Kidney epithelial cell (primary cell): Measurements from ENCODE around the gene BARHL1. TPM values are rescaled to one million over a fixed set of nuclear protein-coding genes. Genes with fewer than 3 reads are reported as not detected.

Experiments
- DNase-seq: peaks from one replicate; pipeline ENCODE4 v3.0.0-alpha.2; 2010; ENCODE audit warnings: low read depth
- H3K27me3 ChIP-seq: 2 replicates; pipeline ENCODE4 v1.6.0; 2011; ENCODE audit warnings: low read length; ENCODE audit not compliant: control insufficient read depth, insufficient read depth
- H3K36me3 ChIP-seq: 2 replicates; pipeline ENCODE4 v1.5.1; 2011; ENCODE audit warnings: low read length; ENCODE audit not compliant: control insufficient read depth, insufficient read depth
- H3K4me3 ChIP-seq: 2 replicates; pipeline ENCODE4 v1.5.1; 2011; ENCODE audit warnings: low read depth, mild to moderate bottlenecking, control low read depth, low read length
- total RNA-seq: library from RNA; depleted of rRNA; stranded (reverse); fragments of >200 nt; gene quantifications from 2 replicates; pipeline ENCODE4 v1.2.3, GENCODE V29; 2015
- TF ChIP-seq, protein P1 (sequence below): IDR thresholded peaks from 2 replicates; pipeline ENCODE4 v1.5.1; 2011; ENCODE audit warnings: mild to moderate bottlenecking, moderate library complexity, low read length, control low read depth, inconsistent platforms; ENCODE audit not compliant: insufficient read depth, poor library complexity, severe bottlenecking

The BARHL1 gene
- total RNA-seq, 1 donor from 2014 or later = not detected

- no peak overlapping the region for H3K4me3 ChIP-seq
- no peaks in the 10 kb centered on the region for H3K27me3 ChIP-seq
- H3K36me3 ChIP-seq = peaks cover 1% of the 10 kb centered on the region
- TF ChIP-seq, protein P1, sequence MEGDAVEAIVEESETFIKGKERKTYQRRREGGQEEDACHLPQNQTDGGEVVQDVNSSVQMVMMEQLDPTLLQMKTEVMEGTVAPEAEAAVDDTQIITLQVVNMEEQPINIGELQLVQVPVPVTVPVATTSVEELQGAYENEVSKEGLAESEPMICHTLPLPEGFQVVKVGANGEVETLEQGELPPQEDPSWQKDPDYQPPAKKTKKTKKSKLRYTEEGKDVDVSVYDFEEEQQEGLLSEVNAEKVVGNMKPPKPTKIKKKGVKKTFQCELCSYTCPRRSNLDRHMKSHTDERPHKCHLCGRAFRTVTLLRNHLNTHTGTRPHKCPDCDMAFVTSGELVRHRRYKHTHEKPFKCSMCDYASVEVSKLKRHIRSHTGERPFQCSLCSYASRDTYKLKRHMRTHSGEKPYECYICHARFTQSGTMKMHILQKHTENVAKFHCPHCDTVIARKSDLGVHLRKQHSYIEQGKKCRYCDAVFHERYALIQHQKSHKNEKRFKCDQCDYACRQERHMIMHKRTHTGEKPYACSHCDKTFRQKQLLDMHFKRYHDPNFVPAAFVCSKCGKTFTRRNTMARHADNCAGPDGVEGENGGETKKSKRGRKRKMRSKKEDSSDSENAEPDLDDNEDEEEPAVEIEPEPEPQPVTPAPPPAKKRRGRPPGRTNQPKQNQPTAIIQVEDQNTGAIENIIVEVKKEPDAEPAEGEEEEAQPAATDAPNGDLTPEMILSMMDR = no peak
- DNase-seq = no peak
Measured at GRCh38 chr9:132600326-132600984, 18.0 kb downstream of the BARHL1 start.

DNA sequence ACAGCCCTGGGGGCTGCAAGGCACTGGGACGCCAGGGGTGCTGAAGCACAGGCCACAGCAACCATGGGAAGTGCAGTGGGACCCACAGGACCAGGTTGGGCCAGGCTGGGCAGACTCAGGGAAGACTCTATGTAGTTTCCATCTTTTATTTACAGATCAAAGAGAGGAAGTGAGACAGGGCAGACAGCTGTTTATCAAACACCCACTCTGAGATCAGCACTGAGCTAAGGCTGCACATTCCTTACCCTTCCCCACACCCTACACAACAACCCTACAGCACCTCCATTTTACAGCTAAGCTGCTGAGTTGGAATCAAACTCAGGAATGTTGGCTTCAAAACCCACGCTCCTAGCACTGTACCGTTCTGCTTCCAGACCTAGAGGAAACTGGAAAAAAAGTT, 19.8 kb downstream of the BARHL1 start:
- TF ChIP-seq, protein P1 = no peak
- no peaks in the 10 kb centered on the region for H3K27me3 ChIP-seq
- H3K4me3 ChIP-seq = no peak overlapping the region
- H3K36me3 ChIP-seq = peaks cover 1% of the 10 kb centered on the region
- no peak for DNase-seq

- TF ChIP-seq, protein P1 = no peak
Measured at GRCh38 chr9:132605387-132605786, 23.0 kb downstream of the BARHL1 start.

DNA sequence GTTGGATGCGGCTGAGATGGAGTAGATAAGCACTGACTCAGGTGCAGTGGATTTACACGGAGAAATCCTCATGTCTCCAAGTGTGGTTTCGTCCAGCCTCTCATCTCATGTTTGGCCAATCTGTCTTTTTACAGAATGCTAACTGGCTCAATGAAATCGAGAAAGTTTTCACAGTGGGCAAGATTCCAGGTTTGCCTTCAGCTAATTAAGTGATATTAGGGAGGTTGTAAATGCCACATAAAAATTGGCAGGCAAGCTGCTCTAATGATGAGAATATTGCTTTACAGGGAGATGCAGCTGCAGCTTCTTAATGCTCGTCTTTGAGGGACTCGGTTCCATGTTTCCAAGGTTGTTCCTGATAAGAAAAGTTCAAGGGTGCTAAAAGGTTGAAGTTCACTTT, 23.7 kb downstream of the BARHL1 start:
- TF ChIP-seq, protein P1 = no peak
- Histone ChIP-seq H3K36me3 (peaks cover 1% of the 10 kb centered on the region), H3K27me3 (no peaks in the 10 kb centered on the region), H3K4me3 (no peak overlapping the region)
- no peak for DNase-seq

More at GRCh38 chr9:132605387-132605786, 23.0 kb downstream of the BARHL1 start:
- Histone ChIP-seq H3K27me3 (no peaks in the 10 kb centered on the region), H3K36me3 (peaks cover 1% of the 10 kb centered on the region), H3K4me3 (no peak overlapping the region)
- no peak for DNase-seq

GRCh38 chr9:132609184-132609583, 26.8 kb downstream of the BARHL1 start:
- no peak overlapping the region for H3K4me3 ChIP-seq
- no peaks in the 10 kb centered on the region for H3K27me3 ChIP-seq
- H3K36me3 ChIP-seq = peaks cover 2% of the 10 kb centered on the region
- DNase-seq = no peak
- TF ChIP-seq, protein P1 = no peak

GRCh38 chr9:132609829-132610228, 27.4 kb downstream of the BARHL1 start:
- no peaks in the 10 kb centered on the region for H3K27me3 ChIP-seq
- TF ChIP-seq, protein P1 = no peak
- no peak for DNase-seq
- peaks cover 2% of the 10 kb centered on the region for H3K36me3 ChIP-seq
- no peak overlapping the region for H3K4me3 ChIP-seq
